H1 (cell line): Measurements from ENCODE around the gene PUSL1. TPM values are rescaled to one million over a fixed set of nuclear protein-coding genes. Genes with fewer than 3 reads are reported as not detected.

Experiments used
- GABPA ChIP-seq: IDR thresholded peaks from 2 replicates; pipeline ENCODE4 v1.6.1; 2011; ENCODE audit warnings: mild to moderate bottlenecking, low read length, moderate library complexity, borderline replicate concordance; ENCODE audit not compliant: insufficient read depth
- NANOG ChIP-seq: IDR thresholded peaks from 2 replicates; pipeline ENCODE4 v1.6.1; 2011; ENCODE audit warnings: low read length, low read depth, mild to moderate bottlenecking, inconsistent platforms; ENCODE audit not compliant: insufficient read depth, poor library complexity, severe bottlenecking
- polyA plus RNA-seq, 7 experiments: library from polyadenylated mRNA; depleted of rRNA in 3 of 7; stranded (reverse) in 5 of 7; unstranded in 2 of 7; fragments of >200 nt in 5 of 7; fragments of 200-250 nt in 2 of 7; gene quantifications; 1 replicate in 5 of 7; 2 replicates in 1 of 7; 4 replicates in 1 of 7; pipeline versions ENCODE4 v1.2.1 to v1.2.3, GENCODE V29; 2011 to 2013; ENCODE audit warnings: missing spikeins in 2 of 7, mixed read lengths in 2 of 7
- total RNA-seq: library from RNA; stranded (reverse); fragmentation: NEBNext Ultra II Directional; extraction: Animal tissue kit (Norgen Biotek cat#: 25700); gene quantifications from 2 replicates; pipeline ENCODE4 v1.2.1, GENCODE V29; 2021

The PUSL1 gene
- total and polyA plus RNA-seq, 2 of the 8 experiments (the other 6 are each of a cell fraction or from before 2014, with no cell fraction given) = 38.8 to 87.4 TPM

- no peak for TF ChIP-seq NANOG
- no peak for TF ChIP-seq GABPA
These were observed 19.9 kb downstream of the PUSL1 start (continued) for GRCh38 chr1:1328254-1328653.
